RWPE2 (cell line): ENCODE data around the gene ATP2B3.
A peak's percentile ranks its signal among the peaks of the same experiment; 100 is the strongest.

Experiments
- ATAC-seq: fragments of 200-7000 bp; cut with Tn5 transposase; 3 replicates; pipeline ENCODE4 v1.9.1; 2021; ENCODE audit warnings: low read depth
- DNase-seq: peaks from one replicate; pipeline ENCODE4 v3.0.0-alpha.2; 2020; ENCODE audit warnings: low spot score
- H3K27ac ChIP-seq: fragments of 450-650 bp; 2 replicates; pipeline ENCODE4 v1.5.1; 2017; ENCODE audit warnings: mild to moderate bottlenecking; ENCODE audit not compliant: poor library complexity, severe bottlenecking
- H3K27me3 ChIP-seq: fragments of 250-450 bp; sonication (Bioruptor Pico); 2 replicates; pipeline ENCODE4 v1.5.1; 2021; ENCODE audit warnings: mild to moderate bottlenecking, moderate library complexity; ENCODE audit not compliant: insufficient read depth, poor library complexity, severe bottlenecking
- H3K36me3 ChIP-seq: fragments of 250-450 bp; sonication (Bioruptor Pico); 2 replicates; pipeline ENCODE4 v1.5.1; 2020; ENCODE audit warnings: low read depth, mild to moderate bottlenecking, moderate library complexity
- H3K4me1 ChIP-seq: fragments of 250-450 bp; sonication (Bioruptor Pico); 2 replicates; pipeline ENCODE4 v1.5.1; 2021; ENCODE audit warnings: mild to moderate bottlenecking, moderate library complexity; ENCODE audit not compliant: insufficient read depth, poor library complexity, severe bottlenecking
- H3K4me3 ChIP-seq: fragments of 250-450 bp; sonication (Bioruptor Pico); 2 replicates; pipeline ENCODE4 v1.5.1; 2021; ENCODE audit warnings: mild to moderate bottlenecking, moderate library complexity; ENCODE audit not compliant: severe bottlenecking
- H3K9me3 ChIP-seq: fragments of 250-450 bp; sonication (Bioruptor Pico); 2 replicates; pipeline ENCODE4 v1.5.1; 2021; ENCODE audit warnings: mild to moderate bottlenecking, moderate library complexity; ENCODE audit not compliant: severe bottlenecking
- TF ChIP-seq, protein P1 (sequence below): fragments of 450-650 bp; IDR thresholded peaks from one replicate; pipeline ENCODE4 v1.5.1; 2017; ENCODE audit warnings: mild to moderate bottlenecking, moderate library complexity; ENCODE audit not compliant: poor library complexity, severe bottlenecking

Gene ATP2B3

DNA sequence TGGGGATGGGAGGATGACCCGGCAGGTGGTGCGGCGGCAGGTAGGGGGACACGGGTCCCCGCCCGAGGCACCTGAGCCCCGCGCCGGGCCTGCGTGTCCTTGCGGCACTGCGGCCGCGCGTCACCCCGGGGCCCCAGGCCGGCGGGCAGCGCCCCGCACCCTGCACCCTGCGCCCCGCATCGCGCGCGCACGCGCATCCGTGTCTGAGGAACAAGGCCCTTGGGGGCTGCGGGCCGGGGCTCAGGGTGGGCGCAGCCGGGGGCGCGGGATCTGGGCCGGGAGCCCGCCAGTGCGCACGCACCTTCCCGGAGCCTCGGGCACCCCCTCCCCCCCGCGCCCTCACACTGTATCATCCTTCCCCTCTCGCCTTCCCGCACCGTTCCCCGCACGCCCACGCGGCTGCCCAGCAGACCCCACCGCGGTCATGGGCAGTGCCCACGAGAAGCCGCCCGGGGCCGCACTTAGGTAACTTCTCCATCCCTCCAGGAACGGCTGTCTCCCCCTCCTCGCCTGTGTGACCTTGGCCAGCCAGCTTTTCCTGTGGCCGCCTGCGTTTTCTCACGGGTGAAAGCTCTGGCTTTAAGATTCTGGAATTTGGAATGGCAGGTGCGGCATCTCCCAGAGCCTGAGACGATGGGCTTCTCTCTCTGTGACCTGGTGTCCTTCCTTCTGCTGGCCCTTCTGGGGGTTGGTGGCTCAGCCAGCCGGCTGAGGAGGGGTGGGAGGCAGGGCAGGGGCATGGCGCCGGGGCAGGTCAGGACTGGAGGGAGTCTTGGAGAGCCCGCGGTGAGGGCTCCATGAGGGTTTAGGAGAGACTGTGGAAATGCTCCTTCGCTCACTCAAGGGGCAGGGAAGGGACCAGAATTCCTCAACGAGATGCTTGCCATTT, 748 bp downstream of the ATP2B3 start:
- H3K27me3 ChIP-seq = peaks cover 11% of the 10 kb centered on the region
- ATAC-seq (no peak), DNase-seq (no peak)
- H3K4me3 ChIP-seq = no peak overlapping the region
- no peaks in the 10 kb centered on the region for H3K36me3 ChIP-seq
- no peaks in the 10 kb centered on the region for H3K4me1 ChIP-seq
- TF ChIP-seq, protein P1, sequence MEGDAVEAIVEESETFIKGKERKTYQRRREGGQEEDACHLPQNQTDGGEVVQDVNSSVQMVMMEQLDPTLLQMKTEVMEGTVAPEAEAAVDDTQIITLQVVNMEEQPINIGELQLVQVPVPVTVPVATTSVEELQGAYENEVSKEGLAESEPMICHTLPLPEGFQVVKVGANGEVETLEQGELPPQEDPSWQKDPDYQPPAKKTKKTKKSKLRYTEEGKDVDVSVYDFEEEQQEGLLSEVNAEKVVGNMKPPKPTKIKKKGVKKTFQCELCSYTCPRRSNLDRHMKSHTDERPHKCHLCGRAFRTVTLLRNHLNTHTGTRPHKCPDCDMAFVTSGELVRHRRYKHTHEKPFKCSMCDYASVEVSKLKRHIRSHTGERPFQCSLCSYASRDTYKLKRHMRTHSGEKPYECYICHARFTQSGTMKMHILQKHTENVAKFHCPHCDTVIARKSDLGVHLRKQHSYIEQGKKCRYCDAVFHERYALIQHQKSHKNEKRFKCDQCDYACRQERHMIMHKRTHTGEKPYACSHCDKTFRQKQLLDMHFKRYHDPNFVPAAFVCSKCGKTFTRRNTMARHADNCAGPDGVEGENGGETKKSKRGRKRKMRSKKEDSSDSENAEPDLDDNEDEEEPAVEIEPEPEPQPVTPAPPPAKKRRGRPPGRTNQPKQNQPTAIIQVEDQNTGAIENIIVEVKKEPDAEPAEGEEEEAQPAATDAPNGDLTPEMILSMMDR = no peak
- H3K9me3 ChIP-seq = no peaks in the 10 kb centered on the region
- H3K27ac ChIP-seq = no peak overlapping the region

DNA sequence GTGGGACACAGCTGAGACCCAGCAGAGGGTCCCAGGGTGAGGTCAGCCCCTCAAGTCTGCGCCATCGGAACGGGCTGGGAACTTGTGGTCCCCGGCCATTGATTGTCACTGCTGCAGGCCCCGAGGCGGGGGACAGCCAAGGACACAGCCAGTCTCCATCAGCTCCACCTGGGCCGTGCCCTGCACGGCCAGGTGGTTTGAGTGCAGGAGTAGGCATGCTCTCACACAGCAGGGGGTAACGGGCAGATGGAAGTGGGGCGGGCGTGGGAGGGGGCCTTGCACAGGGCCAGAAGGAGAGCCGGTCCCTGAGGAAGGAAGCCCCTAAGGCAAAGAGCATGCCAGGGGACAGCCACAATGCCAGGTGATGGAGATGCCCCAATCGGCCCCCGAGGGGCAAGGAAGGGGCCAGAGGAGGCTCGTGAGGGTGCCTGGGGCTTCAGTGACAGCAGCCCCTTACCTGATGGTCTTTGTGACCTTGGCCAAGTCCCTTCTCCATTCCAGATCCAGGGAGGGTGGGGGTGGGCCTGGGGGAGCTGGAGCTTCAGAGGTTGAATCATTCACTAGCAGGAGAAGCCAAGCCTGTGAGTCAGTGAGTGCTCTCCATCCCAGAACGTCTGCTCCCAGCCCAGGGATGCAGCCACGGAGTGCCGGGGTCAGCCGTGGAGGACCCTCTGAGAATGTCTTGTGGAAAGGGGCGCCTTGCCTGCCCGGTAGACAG, 2.3 kb downstream of the ATP2B3 start:
- TF ChIP-seq, protein P1 = no peak
- Histone ChIP-seq H3K9me3 (no peaks in the 10 kb centered on the region), H3K27me3 (peaks cover 11% of the 10 kb centered on the region), H3K36me3 (no peaks in the 10 kb centered on the region), H3K4me3 (no peak overlapping the region), H3K4me1 (no peaks in the 10 kb centered on the region), H3K27ac (no peak overlapping the region)
- DNase-seq = no peak
- peak; percentile 71; the same call in 2 of the 3 replicates for ATAC-seq

DNA sequence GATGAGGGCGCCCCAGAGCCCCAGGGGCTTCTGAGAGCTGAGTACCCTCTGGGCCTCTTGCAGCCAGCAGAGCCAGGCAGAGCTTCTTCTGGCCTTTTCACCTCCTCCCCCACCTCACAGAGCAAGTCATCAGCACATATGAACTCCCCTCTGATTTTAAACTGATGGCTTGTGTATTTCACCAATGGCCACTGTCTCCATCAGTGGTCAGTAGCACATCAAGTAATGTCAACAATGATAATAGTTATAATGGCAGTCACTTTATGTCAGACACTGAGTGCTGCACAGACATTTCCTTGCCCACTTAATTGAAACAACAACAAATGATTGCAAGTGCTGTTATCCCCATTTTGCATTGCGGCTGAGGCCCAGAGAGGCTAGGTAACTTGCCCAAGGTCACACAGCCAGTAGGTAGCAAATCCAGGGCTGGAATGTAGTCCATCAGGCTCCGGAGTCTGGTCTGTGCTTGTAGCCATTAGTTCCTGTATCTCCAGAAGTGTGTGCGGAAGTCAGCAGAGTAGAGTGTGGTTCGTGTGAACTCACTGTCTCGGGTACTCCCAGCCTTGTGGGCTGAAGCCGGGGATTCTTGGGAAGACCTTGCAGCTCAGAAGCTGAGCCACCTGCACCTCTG, 3.0 kb downstream of the ATP2B3 start:
- Histone ChIP-seq H3K4me1 (no peaks in the 10 kb centered on the region), H3K27me3 (peaks cover 11% of the 10 kb centered on the region), H3K27ac (no peak overlapping the region), H3K36me3 (no peaks in the 10 kb centered on the region), H3K9me3 (no peaks in the 10 kb centered on the region), H3K4me3 (no peak overlapping the region)
- DNase-seq = no peak
- no peak for ATAC-seq
- TF ChIP-seq, protein P1 = no peak

DNA sequence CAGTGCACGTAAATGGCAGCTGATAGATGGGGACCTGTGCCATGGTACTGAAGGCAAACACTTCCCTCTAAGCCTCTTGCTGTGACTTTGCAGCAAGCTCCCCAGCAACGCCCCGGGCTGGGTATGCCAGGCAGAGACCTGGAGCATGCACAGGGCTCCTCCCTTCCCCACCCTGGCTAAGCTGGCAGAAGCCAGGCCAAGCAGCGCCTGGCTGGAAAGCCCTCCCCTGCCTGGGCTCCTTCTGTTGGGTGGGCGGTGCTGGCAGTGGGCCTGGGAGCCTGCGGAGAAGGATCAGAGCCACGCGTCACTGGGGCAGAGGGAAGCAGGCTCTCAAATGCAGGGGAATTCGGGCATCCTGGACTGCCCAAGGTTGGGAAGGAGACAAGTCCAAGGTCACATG, 3.6 kb downstream of the ATP2B3 start:
- no peaks in the 10 kb centered on the region for H3K9me3 ChIP-seq
- no peak for DNase-seq
- no peaks in the 10 kb centered on the region for H3K36me3 ChIP-seq
- peaks cover 11% of the 10 kb centered on the region for H3K27me3 ChIP-seq
- no peak overlapping the region for H3K27ac ChIP-seq
- peak; percentile 41; the same call in 1 of the 3 replicates for ATAC-seq
- TF ChIP-seq, protein P1 = no peak
- no peaks in the 10 kb centered on the region for H3K4me1 ChIP-seq
- H3K4me3 ChIP-seq = no peak overlapping the region
